Parathyroid adenoma (tissue), 2 donors: Measurements from ENCODE around the gene BOD1.
A peak's percentile ranks its signal among the peaks of the same experiment; 100 is the strongest.

Experiments
- H2AFZ ChIP-seq: fragments of 300-600 bp; sonication (generic); one replicate; pipeline ENCODE4 v1.7.0; 2017; ENCODE audit warnings: antibody characterized with exemption, mild to moderate bottlenecking
- H3K27ac ChIP-seq: fragments of 300-600 bp; sonication (generic); one replicate; pipeline ENCODE4 v1.7.0; 2017
- H3K27me3 ChIP-seq: fragments of 300-600 bp; sonication (generic); one replicate; pipeline ENCODE4 v1.7.0; 2017; ENCODE audit warnings: low read length; ENCODE audit not compliant: control insufficient read depth, insufficient read depth
- H3K36me3 ChIP-seq: fragments of 300-600 bp; sonication (generic); one replicate; pipeline ENCODE4 v1.7.0; 2017; ENCODE audit warnings: low read length; ENCODE audit not compliant: control insufficient read depth, insufficient read depth
- H3K4me1 ChIP-seq: fragments of 300-600 bp; sonication (generic); one replicate; pipeline ENCODE4 v1.7.0; 2017; ENCODE audit warnings: control low read depth
- H3K4me2 ChIP-seq: fragments of 300-600 bp; sonication (generic); one replicate; pipeline ENCODE4 v1.7.0; 2017; ENCODE audit warnings: low read length
- H3K4me3 ChIP-seq: fragments of 300-600 bp; sonication (generic); one replicate; pipeline ENCODE4 v1.7.0; 2017; ENCODE audit warnings: low read depth, low read length
- H3K79me2 ChIP-seq: fragments of 300-600 bp; sonication (generic); one replicate; pipeline ENCODE4 v1.7.0; 2017; ENCODE audit warnings: control low read depth
- H3K9ac ChIP-seq: fragments of 300-600 bp; sonication (generic); one replicate; pipeline ENCODE4 v1.7.0; 2017; ENCODE audit warnings: mild to moderate bottlenecking
- H3K9me3 ChIP-seq: fragments of 300-600 bp; sonication (generic); one replicate; pipeline ENCODE4 v1.7.0; 2017; ENCODE audit warnings: low read length; ENCODE audit not compliant: control insufficient read depth
- CTCF ChIP-seq: fragments of 300-600 bp; sonication (generic); IDR thresholded peaks from one replicate; pipeline ENCODE4 v1.7.0; 2017; ENCODE audit warnings: antibody characterized with exemption, mild to moderate bottlenecking
- donor health status: primary hyperparathyroidism.

Gene BOD1

GRCh38 chr5:173577817-173578216, 38.6 kb downstream of the BOD1 start:
- Histone ChIP-seq H3K4me1 (peaks cover 3% of the 10 kb centered on the region), H3K27me3 (no peaks in the 10 kb centered on the region), H3K36me3 (no peaks in the 10 kb centered on the region), H3K27ac (no peak overlapping the region), H3K4me2 (no peak overlapping the region), H3K9ac (no peak overlapping the region), H3K4me3 (no peak overlapping the region), H3K9me3 (no peaks in the 10 kb centered on the region), H2AFZ (no peak overlapping the region), H3K79me2 (no peaks in the 10 kb centered on the region)
- TF ChIP-seq CTCF: no peak

GRCh38 chr5:173577166-173577565, 39.3 kb downstream of the BOD1 start:
- H3K27me3 ChIP-seq: no peaks in the 10 kb centered on the region
- peaks cover 5% of the 10 kb centered on the region for H3K4me1 ChIP-seq
- no peaks in the 10 kb centered on the region for H3K36me3 ChIP-seq
- H3K79me2 ChIP-seq: no peaks in the 10 kb centered on the region
- H3K9me3 ChIP-seq: no peaks in the 10 kb centered on the region
- no peak overlapping the region for H2AFZ ChIP-seq
- H3K4me3 ChIP-seq: no peak overlapping the region
- H3K9ac ChIP-seq: no peak overlapping the region
- no peak for TF ChIP-seq CTCF
- no peak overlapping the region for H3K27ac ChIP-seq
- H3K4me2 ChIP-seq: no peak overlapping the region

- Histone ChIP-seq H3K9me3 (no peaks in the 10 kb centered on the region), H3K9ac (no peak overlapping the region), H3K79me2 (no peaks in the 10 kb centered on the region), H3K4me2 (no peak overlapping the region), H2AFZ (no peak overlapping the region), H3K36me3 (no peaks in the 10 kb centered on the region), H3K27ac (no peak overlapping the region), H3K27me3 (no peaks in the 10 kb centered on the region), H3K4me3 (no peak overlapping the region), H3K4me1 (peaks cover 5% of the 10 kb centered on the region)
- no peak for TF ChIP-seq CTCF
Measured at GRCh38 chr5:173575985-173576384, 40.5 kb downstream of the BOD1 start.

- Histone ChIP-seq H3K4me3 (no peak overlapping the region), H3K27me3 (no peaks in the 10 kb centered on the region), H3K27ac (no peak overlapping the region), H3K9ac (no peak overlapping the region), H2AFZ (no peak overlapping the region), H3K79me2 (no peaks in the 10 kb centered on the region), H3K36me3 (no peaks in the 10 kb centered on the region), H3K4me1 (peaks cover 5% of the 10 kb centered on the region), H3K4me2 (no peak overlapping the region), H3K9me3 (no peaks in the 10 kb centered on the region)
- TF ChIP-seq CTCF: no peak
Measured at GRCh38 chr5:173574983-173575382, 41.5 kb downstream of the BOD1 start.

- Histone ChIP-seq H3K4me3 (no peak overlapping the region), H3K4me2 (peak overlapping the region; percentile 41), H3K36me3 (no peaks in the 10 kb centered on the region), H3K9me3 (no peaks in the 10 kb centered on the region), H2AFZ (peak overlapping the region; percentile 68), H3K27me3 (no peaks in the 10 kb centered on the region), H3K79me2 (no peaks in the 10 kb centered on the region), H3K4me1 (peaks cover 5% of the 10 kb centered on the region), H3K27ac (no peak overlapping the region), H3K9ac (no peak overlapping the region)
- TF ChIP-seq CTCF: peak; percentile 97
Measured at GRCh38 chr5:173573126-173573960, 43.1 kb downstream of the BOD1 start.
